GM18505 (cell line): Measurements from ENCODE around the gene SIGLEC10.
A peak's percentile ranks its signal among the peaks of the same experiment; 100 is the strongest.
"Not testable (repeated sequence)": the region's sequence is repeated elsewhere in the genome, so short reads cannot be mapped to it uniquely, and the experiment has no call there.

Experiments
- ATAC-seq: cut with Tn5 transposase; IDR thresholded peaks from one replicate; pipeline ENCODE4 v1.9.1; 2021; ENCODE audit not compliant: unreplicated experiment
- POLR2A ChIP-seq: IDR thresholded peaks from 4 replicates; pipeline ENCODE4 v1.6.1; 2011; ENCODE audit warnings: borderline replicate concordance; ENCODE audit not compliant: insufficient read depth, insufficient read length; ENCODE audit errors: extremely low read depth

The SIGLEC10 gene, protein sequence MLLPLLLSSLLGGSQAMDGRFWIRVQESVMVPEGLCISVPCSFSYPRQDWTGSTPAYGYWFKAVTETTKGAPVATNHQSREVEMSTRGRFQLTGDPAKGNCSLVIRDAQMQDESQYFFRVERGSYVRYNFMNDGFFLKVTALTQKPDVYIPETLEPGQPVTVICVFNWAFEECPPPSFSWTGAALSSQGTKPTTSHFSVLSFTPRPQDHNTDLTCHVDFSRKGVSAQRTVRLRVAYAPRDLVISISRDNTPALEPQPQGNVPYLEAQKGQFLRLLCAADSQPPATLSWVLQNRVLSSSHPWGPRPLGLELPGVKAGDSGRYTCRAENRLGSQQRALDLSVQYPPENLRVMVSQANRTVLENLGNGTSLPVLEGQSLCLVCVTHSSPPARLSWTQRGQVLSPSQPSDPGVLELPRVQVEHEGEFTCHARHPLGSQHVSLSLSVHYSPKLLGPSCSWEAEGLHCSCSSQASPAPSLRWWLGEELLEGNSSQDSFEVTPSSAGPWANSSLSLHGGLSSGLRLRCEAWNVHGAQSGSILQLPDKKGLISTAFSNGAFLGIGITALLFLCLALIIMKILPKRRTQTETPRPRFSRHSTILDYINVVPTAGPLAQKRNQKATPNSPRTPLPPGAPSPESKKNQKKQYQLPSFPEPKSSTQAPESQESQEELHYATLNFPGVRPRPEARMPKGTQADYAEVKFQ

GRCh38 chr19:51417107-51417809 is at the start of gene SIGLEC10:
Gene SIGLEC10 (minus strand): TSS chr19:51417642. CDS start chr19:51417581, 61 bp downstream.
- TF ChIP-seq POLR2A = peak; percentile 72
- ATAC-seq = peak; percentile 64

DNA sequence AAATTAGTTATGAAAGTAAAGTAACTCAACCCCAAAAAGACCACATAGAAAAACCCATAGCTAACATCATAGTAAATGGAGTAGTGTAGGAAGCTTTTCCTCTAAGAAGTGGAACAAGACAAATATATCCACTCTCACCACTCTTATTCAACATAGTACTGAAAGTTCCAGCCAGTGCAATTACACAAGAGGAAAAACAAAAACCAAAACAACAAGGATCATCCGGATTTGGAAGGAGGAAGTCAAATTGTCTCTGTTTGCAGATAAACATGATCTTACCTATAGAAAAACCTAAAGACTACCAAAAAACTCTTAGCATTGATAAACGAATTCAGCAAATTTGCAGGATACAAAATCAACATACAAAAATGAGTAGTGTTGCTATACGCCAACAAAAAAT is 49.3 kb upstream of the SIGLEC10 start:
- ATAC-seq = no peak
- TF ChIP-seq POLR2A = no peak

- not testable (repeated sequence) for ATAC-seq
Measured at GRCh38 chr19:51463976-51464581, 46.6 kb upstream of the SIGLEC10 start.

DNA sequence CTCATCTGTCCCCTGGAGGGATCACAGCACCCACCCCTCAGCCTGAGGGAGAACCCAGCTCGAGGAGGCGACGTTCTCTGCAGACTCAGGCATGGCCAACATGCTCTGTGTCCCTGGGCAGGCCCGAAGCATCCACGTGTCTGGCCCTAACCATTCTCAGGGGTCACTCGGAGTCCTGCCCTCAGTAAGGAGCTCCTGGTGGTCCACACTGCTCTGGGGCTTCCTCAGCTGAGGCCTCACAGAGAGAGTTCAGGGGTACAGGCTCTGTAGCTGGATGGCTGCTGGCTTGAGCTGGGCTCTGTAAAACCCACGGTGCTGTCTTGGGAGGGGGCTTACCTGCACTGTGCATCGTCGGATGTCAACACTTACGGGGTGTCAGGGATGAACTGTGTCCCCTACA is 45.2 kb upstream of the SIGLEC10 start:
- TF ChIP-seq POLR2A = no peak
- no peak for ATAC-seq

GRCh38 chr19:51462276-51462675 is 44.8 kb upstream of the SIGLEC10 start:
- ATAC-seq = no peak
- TF ChIP-seq POLR2A = no peak

GRCh38 chr19:51461723-51462161 is 44.3 kb upstream of the SIGLEC10 start:
- ATAC-seq = no peak
- TF ChIP-seq POLR2A = no peak

DNA sequence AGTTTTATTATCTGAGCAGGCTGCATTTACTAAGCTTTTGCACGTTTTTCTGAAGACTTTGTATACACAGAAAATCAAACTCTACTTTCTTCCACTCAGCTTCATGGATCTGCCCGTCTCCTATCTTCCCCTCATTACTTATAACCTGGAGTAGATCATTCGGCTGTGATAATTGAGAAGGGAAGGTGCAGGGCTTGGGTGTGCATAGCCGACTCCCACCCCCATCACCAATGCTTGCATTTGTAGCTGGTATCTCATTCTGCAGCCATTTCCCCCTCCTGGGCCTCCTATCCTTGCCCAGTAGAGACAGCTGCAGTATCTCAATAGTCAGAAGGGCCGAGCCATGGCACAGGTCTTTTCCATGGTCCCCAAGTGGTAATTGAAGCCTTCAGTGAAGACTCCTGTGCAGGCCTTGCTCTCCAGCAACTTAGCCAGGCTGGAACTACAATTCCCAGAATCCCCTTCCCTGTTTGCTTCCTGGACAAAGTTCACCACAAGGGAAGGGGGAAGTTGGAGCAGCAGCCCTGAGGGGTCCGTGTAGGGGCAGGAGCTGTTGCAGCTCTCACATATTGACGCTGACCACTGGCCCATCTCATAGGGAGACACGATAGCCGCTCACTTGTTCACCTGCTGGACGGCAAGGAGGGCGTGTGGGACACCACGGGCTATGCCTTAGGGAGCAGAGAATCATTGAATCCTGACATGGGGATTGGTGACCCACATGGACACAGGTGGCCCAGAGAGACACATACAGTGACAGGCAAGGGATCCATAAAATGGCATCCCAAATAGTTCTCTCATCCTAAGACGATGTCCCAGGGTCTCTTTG is 42.9 kb upstream of the SIGLEC10 start:
- no peak for TF ChIP-seq POLR2A
- ATAC-seq = no peak

DNA sequence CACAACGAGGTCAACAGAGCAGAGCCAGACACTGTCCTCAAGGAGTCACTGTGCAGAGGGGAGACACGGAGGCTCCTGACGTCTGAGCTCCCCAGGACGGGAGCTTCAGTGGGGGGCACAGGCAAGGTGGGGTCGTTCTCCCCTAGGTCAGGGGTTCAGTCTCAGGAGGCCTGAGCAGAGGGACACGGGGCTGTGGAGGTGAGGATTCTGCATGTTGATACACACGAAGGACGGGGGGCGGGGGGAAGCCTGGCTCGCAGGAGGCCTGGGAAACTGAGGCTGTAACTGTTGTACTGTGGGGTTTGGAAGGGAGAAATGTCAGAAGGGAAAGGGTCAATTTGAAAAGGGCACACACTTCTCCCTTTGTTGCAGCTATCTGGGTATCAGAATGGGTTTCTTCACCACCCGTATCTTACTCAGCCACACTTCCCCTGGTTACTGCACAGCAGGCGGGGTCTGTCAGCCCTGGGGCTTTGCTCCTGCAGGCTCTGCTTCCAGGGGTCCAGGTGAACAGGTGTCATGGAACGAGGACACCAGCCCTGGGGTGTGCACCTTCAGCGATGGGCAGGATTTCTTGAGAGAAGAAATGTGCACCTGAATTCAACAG is 41.6 kb upstream of the SIGLEC10 start:
- TF ChIP-seq POLR2A = no peak
- ATAC-seq = no peak

DNA sequence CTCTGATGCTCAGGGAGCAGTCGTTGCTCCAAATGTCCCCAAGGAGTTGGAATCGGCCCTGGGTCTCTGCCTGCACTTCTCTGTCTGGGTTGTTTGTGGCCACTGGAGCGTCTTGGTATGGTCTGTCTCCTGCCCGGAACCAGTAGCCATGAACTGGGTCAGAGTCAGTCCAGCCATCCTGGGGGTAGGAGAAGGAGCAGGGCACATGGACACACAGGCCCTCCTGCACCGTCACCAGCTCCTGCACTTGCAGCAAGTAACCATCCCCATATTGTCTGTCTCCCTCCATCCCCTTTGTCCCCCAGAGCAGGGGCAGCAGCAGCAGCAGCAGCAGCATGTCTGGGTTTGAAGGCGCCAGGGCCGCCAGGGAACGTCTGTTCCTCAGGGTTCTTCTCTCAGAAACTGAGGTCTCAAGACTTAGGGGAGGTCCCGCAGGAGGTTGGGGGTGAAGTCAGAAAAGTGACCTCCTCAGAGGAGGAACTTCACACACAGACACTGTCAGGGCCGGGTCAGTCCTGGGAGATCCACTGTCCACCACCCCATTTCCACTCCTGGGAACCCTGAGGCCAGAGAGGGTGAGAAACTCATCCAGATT is 40.7 kb upstream of the SIGLEC10 start, which contains the start of gene SIGLEC8:
Gene SIGLEC8, minus strand, starts transcription at position 404 of the 595 bp plus-strand sequence. Its CDS starts 67 bp downstream, at position 337.
- no peak for TF ChIP-seq POLR2A
- no peak for ATAC-seq

- no peak for ATAC-seq
- TF ChIP-seq POLR2A = no peak
Measured at GRCh38 chr19:51457351-51458013, 40.0 kb upstream of the SIGLEC10 start.

GRCh38 chr19:51456541-51457290 is 39.3 kb upstream of the SIGLEC10 start:
- TF ChIP-seq POLR2A = no peak
- ATAC-seq = no peak

DNA sequence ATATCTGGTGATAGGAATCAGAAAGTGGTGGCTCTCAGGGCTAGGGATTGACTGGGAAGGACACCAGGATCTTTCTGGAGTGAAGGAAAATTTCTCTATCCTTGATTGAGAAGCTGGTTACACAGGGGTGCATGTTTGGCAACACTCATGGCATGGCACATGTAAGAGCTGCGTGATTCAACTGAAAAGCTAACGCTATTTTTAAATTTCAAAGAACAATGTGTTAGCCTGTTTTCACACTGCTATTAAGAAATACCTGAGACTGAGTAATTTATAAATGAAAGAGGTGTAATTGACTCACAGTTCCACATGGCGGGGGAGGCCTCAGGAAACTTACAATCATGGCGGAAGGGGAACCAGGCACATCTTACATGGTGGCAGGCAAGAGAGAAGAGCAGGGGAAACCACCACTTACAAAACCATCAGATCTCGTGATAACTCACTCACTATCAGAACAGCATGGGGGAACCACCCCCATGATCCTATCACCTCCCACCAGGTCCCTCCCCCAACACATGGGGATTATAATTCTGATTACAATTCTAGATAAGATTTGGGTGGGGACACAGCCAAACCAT is 33.4 kb upstream of the SIGLEC10 start:
- no peak for ATAC-seq
- TF ChIP-seq POLR2A = no peak
